HCT116 (cell line): ENCODE data around the gene RGS19. TPM values are rescaled to one million over a fixed set of nuclear protein-coding genes. Genes with fewer than 3 reads are reported as not detected.

Experiments used
- ATAC-seq: fragments of 200-7000 bp; cut with Tn5 transposase; 2 replicates; pipeline ENCODE4 v1.9.1; 2020; ENCODE audit warnings: mild to moderate bottlenecking, moderate library complexity
- BruUV-seq: library from RNA; stranded (reverse); fragments of 400-500 nt; replicated peaks from 2 replicates; lab custom pipeline; 2021; lab: Mats Ljungman, UMichigan
- CTCF ChIA-PET: fragments of 300-600 bp; sonication (Branson Sonifier 250); formaldehyde crosslinking; loops from one replicate; lab custom pipeline; 2021; ENCODE audit warnings: antibody characterized with exemption; lab: Charles Lee
- POLR2A ChIA-PET: fragments of 300-600, 350-600 bp; sonication (Branson Sonifier 250); formaldehyde crosslinking; loops from one replicate; lab custom pipeline; 2021; ENCODE audit warnings: antibody characterized with exemption; lab: Charles Lee
- RAD21 ChIA-PET, 2 experiments: fragments of 300-600 bp; sonication (Branson Sonifier 250); formaldehyde crosslinking; loops; one replicate each; lab custom pipeline; 2023; ENCODE audit warnings: low total read pairs in 2 of 2; ENCODE audit not compliant: uncharacterized antibody in 2 of 2, unreplicated experiment in 2 of 2, low non-redundant PET in 1 of 2; lab: Charles Lee
- DNase-seq: peaks from one replicate; pipeline ENCODE4 v3.0.0-alpha.2; 2010; ENCODE audit warnings: low read depth, low spot score
- H2AFZ ChIP-seq: fragments of 200-600 bp; shearing (Covaris generic), sonication (generic); 2 replicates; pipeline ENCODE4 v1.6.1; 2017; ENCODE audit warnings: low read depth, mixed run types, mixed read lengths, antibody characterized with exemption, low read length; ENCODE audit not compliant: poor library complexity, severe bottlenecking
- H3K27ac ChIP-seq: 2 replicates; pipeline ENCODE4 v1.5.1; 2012; ENCODE audit warnings: low read depth, low read length
- H3K27me3 ChIP-seq: fragments of 200-600 bp; sonication (generic); 2 replicates; pipeline ENCODE4 v1.6.1; 2016; ENCODE audit warnings: mixed run types, low read length, mixed read lengths; ENCODE audit not compliant: insufficient read depth
- H3K36me3 ChIP-seq, 2 experiments: fragments of 200-500 bp in 1 of 2; fragments of 200-600 bp in 1 of 2; sonication (Bioruptor generic) in 1 of 2; sonication (generic) in 1 of 2; 2 replicates each; pipeline versions ENCODE4 v1.5.1 to v1.6.1; 2014 to 2016; ENCODE audit warnings: low read length in 2 of 2, inconsistent platforms in 1 of 2, mixed read lengths in 1 of 2, mixed run types in 1 of 2; ENCODE audit not compliant: insufficient read depth in 2 of 2, control insufficient read depth in 1 of 2
- H3K4me1 ChIP-seq, 2 experiments: fragments of 200-600 bp in 1 of 2; sonication (generic) in 1 of 2; 2 replicates each; pipeline versions ENCODE4 v1.5.1 to v1.6.1; 2012 to 2017; ENCODE audit warnings: low read length in 2 of 2, inconsistent platforms in 1 of 2, mild to moderate bottlenecking in 1 of 2, mixed read lengths in 1 of 2, mixed run types in 1 of 2, moderate library complexity in 1 of 2; ENCODE audit not compliant: insufficient read depth in 2 of 2, control insufficient read depth in 1 of 2
- H3K4me2 ChIP-seq: fragments of 200-600 bp; sonication (generic); 2 replicates; pipeline ENCODE4 v1.6.1; 2017; ENCODE audit warnings: mixed run types, low read length, mixed read lengths
- H3K4me3 ChIP-seq, 2 experiments: fragments of 200-600 bp in 1 of 2; sonication (generic) in 1 of 2; replicated peaks in 1 of 2; 2 replicates each; pipeline ENCODE4 v1.5.1; 2011 to 2016; ENCODE audit warnings: low read length in 2 of 2, control low read depth in 1 of 2, low read depth in 1 of 2, mild to moderate bottlenecking in 1 of 2, mixed read lengths in 1 of 2, mixed run types in 1 of 2
- H3K79me2 ChIP-seq: fragments of 200-600 bp; sonication (generic); 2 replicates; pipeline ENCODE4 v1.6.1; 2017; ENCODE audit warnings: mild to moderate bottlenecking, mixed run types, low read length, moderate library complexity, mixed read lengths; ENCODE audit not compliant: insufficient read depth
- H3K9ac ChIP-seq: fragments of 200-600 bp; sonication (generic); 2 replicates; pipeline ENCODE4 v1.6.1; 2016; ENCODE audit warnings: low read length, mixed read lengths
- H3K9me2 ChIP-seq: fragments of 200-600 bp; sonication (generic), shearing (Covaris generic); 2 replicates; pipeline ENCODE4 v1.6.1; 2017; ENCODE audit warnings: mixed run types, mild to moderate bottlenecking, moderate library complexity; ENCODE audit not compliant: insufficient read depth
- H3K9me3 ChIP-seq, 2 experiments: fragments of 200-500 bp in 1 of 2; fragments of 200-600 bp in 1 of 2; sonication (Bioruptor generic) in 1 of 2; sonication (generic) in 1 of 2; 2 replicates each; pipeline ENCODE4 v1.6.1; 2014 to 2017; ENCODE audit warnings: low read length in 2 of 2, mixed read lengths in 2 of 2, inconsistent platforms in 1 of 2, low read depth in 1 of 2, mild to moderate bottlenecking in 1 of 2, mixed run types in 1 of 2, moderate library complexity in 1 of 2; ENCODE audit not compliant: control insufficient read depth in 1 of 2, insufficient read depth in 1 of 2
- H4K20me1 ChIP-seq: fragments of 200-600 bp; sonication (generic), shearing (Covaris generic); 2 replicates; pipeline ENCODE4 v1.6.1; 2017; ENCODE audit warnings: mixed run types, mild to moderate bottlenecking, moderate library complexity; ENCODE audit not compliant: insufficient read depth
- ATF3 ChIP-seq: IDR thresholded peaks from 2 replicates; pipeline ENCODE4 v1.6.1; 2012
- CBX3 ChIP-seq: IDR thresholded peaks from 2 replicates; pipeline ENCODE4 v1.6.1; 2012; ENCODE audit warnings: low read depth
- CEBPB ChIP-seq: IDR thresholded peaks from 2 replicates; pipeline ENCODE4 v1.6.1; 2012; ENCODE audit warnings: low read depth
- EGR1 ChIP-seq: IDR thresholded peaks from 2 replicates; pipeline ENCODE4 v1.6.1; 2012; ENCODE audit warnings: low read depth
- ELF1 ChIP-seq: IDR thresholded peaks from 2 replicates; pipeline ENCODE4 v1.6.1; 2012; ENCODE audit warnings: low read depth, borderline replicate concordance
- EZH2 ChIP-seq: fragments of 200-600 bp; sonication (generic); IDR thresholded peaks from 2 replicates; pipeline ENCODE4 v1.6.1; 2017; ENCODE audit warnings: antibody characterized with exemption, mixed run types
- EZH2phosphoT487 ChIP-seq: fragments of 200-600 bp; IDR thresholded peaks from 2 replicates; pipeline ENCODE4 v1.6.1; 2018; ENCODE audit warnings: antibody characterized with exemption, borderline replicate concordance
- FOSL1 ChIP-seq: IDR thresholded peaks from 2 replicates; pipeline ENCODE4 v1.6.1; 2012; ENCODE audit warnings: low read depth
- JUND ChIP-seq: IDR thresholded peaks from 2 replicates; pipeline ENCODE4 v1.6.1; 2012
- MAX ChIP-seq: IDR thresholded peaks from 2 replicates; pipeline ENCODE4 v1.6.1; 2012
- POLR2A ChIP-seq: IDR thresholded peaks from 2 replicates; pipeline ENCODE4 v1.7.0; 2011; ENCODE audit warnings: borderline replicate concordance; ENCODE audit not compliant: insufficient read depth, insufficient read length; ENCODE audit errors: extremely low read depth
- POLR2AphosphoS5 ChIP-seq: IDR thresholded peaks from 2 replicates; pipeline ENCODE4 v1.6.1; 2011; ENCODE audit warnings: mild to moderate bottlenecking, low read depth, low read length, moderate library complexity
- RAD21 ChIP-seq: IDR thresholded peaks from 2 replicates; pipeline ENCODE4 v1.6.1; 2012; ENCODE audit warnings: low read depth, mild to moderate bottlenecking
- SRF ChIP-seq: IDR thresholded peaks from 2 replicates; pipeline ENCODE4 v1.6.1; 2012; ENCODE audit warnings: low read depth
- TCF7L2 ChIP-seq: IDR thresholded peaks from 2 replicates; pipeline ENCODE4 v1.7.0; 2011; ENCODE audit warnings: borderline replicate concordance, inconsistent platforms; ENCODE audit not compliant: insufficient read depth, insufficient read length; ENCODE audit errors: extremely low read depth
- YY1 ChIP-seq: IDR thresholded peaks from 2 replicates; pipeline ENCODE4 v1.6.1; 2011; ENCODE audit warnings: low read length, low read depth, moderate library complexity, mild to moderate bottlenecking; ENCODE audit not compliant: insufficient replicate concordance; ENCODE audit errors: extremely low read depth
- ZBTB33 ChIP-seq: IDR thresholded peaks from 2 replicates; pipeline ENCODE4 v1.6.1; 2011; ENCODE audit warnings: mild to moderate bottlenecking, low read length, moderate library complexity; ENCODE audit not compliant: insufficient replicate concordance; ENCODE audit errors: extremely low read depth
- ZFX ChIP-seq: fragments of 450-650 bp; IDR thresholded peaks from 2 replicates; pipeline ENCODE4 v1.6.1; 2017
- ZNF274 ChIP-seq: fragments of 200-500 bp; sonication (Bioruptor generic); IDR thresholded peaks from 2 replicates; pipeline ENCODE4 v1.6.1; 2014; ENCODE audit warnings: mild to moderate bottlenecking, low read depth, low read length, inconsistent platforms
- intact Hi-C: fragments of 100-400 bp; cut with micrococcal nuclease; formaldehyde crosslinking; loops from 2 replicates; pipeline ENCODE4 v1.10.0; 2022
- total RNA-seq: library from RNA; stranded (reverse); gene quantifications from one replicate; pipeline ENCODE4 v1.2.1, GENCODE V29; 2021; ENCODE audit not compliant: unreplicated experiment

The RGS19 gene
- total RNA-seq, 1 experiment from 2014 or later, result 21.4 TPM

- Histone ChIP-seq H3K27ac (no peak overlapping the region), H3K27me3 (no peaks in the 10 kb centered on the region), H2AFZ (no peak overlapping the region), H4K20me1 (no peaks in the 10 kb centered on the region), H3K9me2 (no peaks in the 10 kb centered on the region), H3K79me2 (no peaks in the 10 kb centered on the region), H3K9ac (no peak overlapping the region), H3K4me2 (no peak overlapping the region)
- ChIA-PET POLR2A (no interaction called here), CTCF (interaction anchor here (5.1 kb wide), 1 partner anchor 17 kb away, joined by 35 read pairs; no protein-coding TSS in a partner anchor)
- DNase-seq, result no peak
- BruUV-seq, result no TSS peak
- intact Hi-C loops, result no loop called here
- no peak for TF ChIP-seq POLR2AphosphoS5
- no peak for TF ChIP-seq SRF
- TF ChIP-seq YY1, result no peak
- TF ChIP-seq POLR2A, result no peak
- TF ChIP-seq ZFX, result no peak
- TF ChIP-seq JUND, result no peak
- TF ChIP-seq ELF1, result no peak
- no peak for TF ChIP-seq EZH2phosphoT487
- TF ChIP-seq ZBTB33, result no peak
- TF ChIP-seq MAX, result no peak
- TF ChIP-seq ATF3, result no peak
- no peak for TF ChIP-seq RAD21
- TF ChIP-seq ZNF274, result no peak
- no peak for TF ChIP-seq FOSL1
- no peak for TF ChIP-seq CEBPB
- no peak for TF ChIP-seq EZH2
- no peak for TF ChIP-seq CBX3
- TF ChIP-seq EGR1, result no peak
- no peak for TF ChIP-seq TCF7L2
- TF ChIP-seq, all 23 proteins: peak for 0
- RAD21 ChIA-PET, result no interaction called here
- no peak overlapping the region for H3K4me3 ChIP-seq
- H3K9me3 ChIP-seq, result no peaks in the 10 kb centered on the region
- H3K4me1 ChIP-seq, result peaks cover 3 to 21% of the 10 kb centered on the region in 2 experiments
- no peaks in the 10 kb centered on the region; a peak in 1 of 4 replicates for H3K36me3 ChIP-seq
- no peak for ATAC-seq
Observed at GRCh38 chr20:64037199-64037497, 42.2 kb downstream of the RGS19 start.
